CD4-positive, alpha-beta memory T cell (primary cell): ENCODE measurements around the gene TOP2A. TPM values are rescaled to one million over a fixed set of nuclear protein-coding genes. Genes with fewer than 3 reads are reported as not detected.

Experiments used
- CTCF ChIA-PET: fragments of 350-600 bp; sonication (Branson Sonifier 250); formaldehyde crosslinking; loops from one replicate; lab custom pipeline; 2021; ENCODE audit warnings: inconsistent platforms; ENCODE audit not compliant: partially characterized antibody; lab: Charles Lee
- POLR2A ChIA-PET: fragments of 350-600 bp; sonication (Branson Sonifier 250); formaldehyde crosslinking; loops from one replicate; lab custom pipeline; 2021; ENCODE audit not compliant: partially characterized antibody; lab: Charles Lee
- DNase-seq, 5 donors: peaks; one replicate each; pipeline versions ENCODE4 v3.0.0 to v3.0.0-alpha.2; 2020 to 2022; ENCODE audit warnings: mixed read lengths in 1 of 5
- H3K27ac ChIP-seq: one replicate; pipeline ENCODE4 v1.7.0; 2013; ENCODE audit warnings: low read depth, low read length
- H3K27me3 ChIP-seq: 2 replicates; pipeline ENCODE4 v1.7.0; 2013; ENCODE audit warnings: mild to moderate bottlenecking, low read length, moderate library complexity; ENCODE audit not compliant: insufficient read depth
- H3K36me3 ChIP-seq: 2 replicates; pipeline ENCODE4 v1.7.0; 2013; ENCODE audit warnings: mild to moderate bottlenecking, low read length, moderate library complexity; ENCODE audit not compliant: insufficient read depth
- H3K4me1 ChIP-seq: 2 replicates; pipeline ENCODE4 v1.7.0; 2013; ENCODE audit warnings: mild to moderate bottlenecking, low read length, moderate library complexity; ENCODE audit not compliant: insufficient read depth
- H3K4me3 ChIP-seq, 2 donors: one replicate each; pipeline ENCODE4 v1.7.0; 2013; ENCODE audit warnings: low read length in 2 of 2, mild to moderate bottlenecking in 1 of 2
- H3K9me3 ChIP-seq, 2 donors: one replicate each; pipeline ENCODE4 v1.7.0; 2013; ENCODE audit warnings: low read length in 2 of 2, control low read depth in 1 of 2; ENCODE audit not compliant: control insufficient read depth in 1 of 2
- H3K27ac Mint-ChIP-seq, 7 donors: one replicate each; pipeline ENCODE4 v1.8.0; 2020 to 2021; ENCODE audit warnings: mixed read lengths in 7 of 7, mild to moderate bottlenecking in 6 of 7, inconsistent platforms in 3 of 7, moderate library complexity in 3 of 7
- H3K27me3 Mint-ChIP-seq, 2 donors: one replicate each; pipeline ENCODE4 v1.8.0; 2020 to 2021; ENCODE audit warnings: mixed read lengths in 2 of 2
- H3K36me3 Mint-ChIP-seq, 2 donors: one replicate each; pipeline ENCODE4 v1.8.0; 2020 to 2021; ENCODE audit warnings: mixed read lengths in 2 of 2, inconsistent platforms in 1 of 2, mild to moderate bottlenecking in 1 of 2
- H3K4me1 Mint-ChIP-seq, 4 donors: one replicate each; pipeline ENCODE4 v1.8.0; 2020 to 2021; ENCODE audit warnings: mixed read lengths in 4 of 4, mild to moderate bottlenecking in 1 of 4
- H3K4me3 Mint-ChIP-seq, 8 donors: one replicate each; pipeline ENCODE4 v1.8.0; 2020 to 2021; ENCODE audit warnings: mixed read lengths in 8 of 8, mild to moderate bottlenecking in 7 of 8, moderate library complexity in 6 of 8, inconsistent platforms in 3 of 8
- H3K9me3 Mint-ChIP-seq, 8 donors: one replicate each; pipeline ENCODE4 v1.8.0; 2020 to 2021; ENCODE audit warnings: mixed read lengths in 8 of 8, mild to moderate bottlenecking in 5 of 8, inconsistent platforms in 3 of 8, moderate library complexity in 1 of 8
- intact Hi-C: fragments of 100-400 bp; cut with micrococcal nuclease; formaldehyde crosslinking; loops from one replicate; pipeline ENCODE4 v1.15.1; 2023
- polyA plus RNA-seq, 2 donors: library from polyadenylated mRNA; unstranded; fragments of 300-500 nt; fragmentation: Illumina TruSeq; gene quantifications; one replicate each; pipeline ENCODE4 v1.2.3, GENCODE V29; 2021
- total RNA-seq, 2 experiments: library from RNA; stranded (reverse); gene quantifications; one replicate each; pipeline ENCODE4 v1.2.3, GENCODE V29; 2021

The TOP2A gene
- total and polyA plus RNA-seq, 4 experiments from 2014 or later = 0.10 to 1.1 (median 0.30) TPM

DNA sequence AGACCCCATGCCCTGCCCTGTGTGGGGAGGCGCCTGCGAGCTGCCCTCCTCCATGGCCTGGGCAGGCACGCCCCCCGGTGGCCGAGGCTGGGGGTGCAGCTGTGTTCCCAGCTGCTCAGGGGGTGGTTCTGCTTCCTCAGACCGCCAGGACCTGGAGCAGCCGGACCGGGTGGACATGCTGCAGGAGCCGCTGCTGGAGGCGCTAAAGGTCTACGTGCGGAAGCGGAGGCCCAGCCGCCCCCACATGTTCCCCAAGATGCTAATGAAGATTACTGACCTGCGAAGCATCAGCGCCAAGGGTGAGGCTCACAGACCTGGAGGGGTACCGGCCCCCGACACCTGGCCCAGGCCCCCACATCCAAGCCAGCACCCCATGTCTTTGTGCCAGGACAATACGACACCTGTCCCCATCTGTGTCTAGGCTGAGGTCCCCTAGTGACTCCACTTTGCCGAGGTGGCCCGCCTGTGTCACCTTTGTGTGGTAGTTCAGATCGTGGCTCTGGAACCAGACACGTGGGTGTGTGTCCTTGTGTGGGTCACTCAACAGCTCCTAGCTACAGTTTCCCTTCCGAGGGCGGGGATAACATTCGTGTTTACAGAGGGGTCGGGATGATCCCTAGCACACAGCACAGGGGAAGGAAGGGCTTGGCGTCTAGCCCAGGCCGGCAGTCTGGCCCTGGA is 62.4 kb downstream of the TOP2A start:
- no peak overlapping the region for H3K4me3 Mint-ChIP-seq
- POLR2A ChIA-PET = interaction anchor here (0.8 to 29.0 kb wide), 7 partner anchors 10 to 178 kb away, joined by 3 to 1054 read pairs (median 4); partner anchors contain the start of genes RARA and TOP2A
- CTCF ChIA-PET = interaction anchor here (0.7 to 10.0 kb wide), 30 partner anchors 11 to 203 kb away, joined by 3 to 573 read pairs (median 7); partner anchors contain the start of genes RARA and TOP2A

DNA sequence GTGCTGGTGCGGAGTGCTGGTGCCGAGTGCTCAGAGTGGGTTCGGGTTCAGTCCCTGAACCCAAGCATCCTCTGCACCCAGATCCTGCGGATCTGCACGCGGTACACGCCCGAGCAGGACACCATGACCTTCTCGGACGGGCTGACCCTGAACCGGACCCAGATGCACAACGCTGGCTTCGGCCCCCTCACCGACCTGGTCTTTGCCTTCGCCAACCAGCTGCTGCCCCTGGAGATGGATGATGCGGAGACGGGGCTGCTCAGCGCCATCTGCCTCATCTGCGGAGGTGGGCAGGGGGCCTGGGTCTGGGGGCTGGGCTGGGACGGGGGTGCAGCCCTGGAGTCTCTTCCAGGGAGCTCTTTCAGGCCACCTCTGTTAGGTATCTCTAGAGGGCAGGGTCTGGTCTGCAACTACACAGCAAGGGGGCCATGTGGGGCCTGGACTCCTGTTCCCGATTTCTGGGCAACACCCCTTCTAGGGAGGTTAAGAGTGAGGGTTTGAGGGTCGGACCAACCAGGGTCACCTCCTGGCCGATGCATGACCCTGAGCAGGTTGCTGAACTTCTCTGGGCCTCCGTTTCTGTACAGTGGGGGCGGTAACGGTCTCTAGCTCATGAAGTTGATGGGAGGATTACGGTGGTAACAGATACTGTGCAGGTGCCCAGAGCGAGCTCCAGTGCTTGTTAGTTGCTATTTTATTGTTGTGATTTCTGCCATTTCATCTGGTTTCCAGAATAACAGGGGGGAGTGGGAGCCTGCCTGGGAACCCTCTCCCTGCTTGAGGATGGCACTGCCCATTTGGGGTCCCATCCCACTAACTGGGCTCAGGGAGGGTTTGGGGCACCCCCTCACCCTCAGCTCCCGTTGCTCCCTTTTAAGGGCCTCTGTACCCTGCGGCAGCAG is 63.2 kb downstream of the TOP2A start:
- no peaks in the 10 kb centered on the region for H3K9me3 ChIP-seq
- no peak overlapping the region for H3K4me3 ChIP-seq
- ChIA-PET CTCF (interaction anchor here (0.7 to 10.0 kb wide), 31 partner anchors 10 to 204 kb away, joined by 3 to 573 read pairs (median 6); partner anchors contain the start of genes RARA and TOP2A), POLR2A (interaction anchor here (0.8 to 29.0 kb wide), 7 partner anchors 9 to 179 kb away, joined by 3 to 1054 read pairs (median 4); partner anchors contain the start of genes RARA and TOP2A)
- H3K36me3 ChIP-seq = peaks cover 44% of the 10 kb centered on the region
- no peaks in the 10 kb centered on the region for H3K27me3 ChIP-seq
- intact Hi-C loops = loop anchor here (1.0 to 5.0 kb wide), 3 partner anchors 43 to 268 kb away; no protein-coding TSS in a partner anchor
- Mint-ChIP-seq H3K27ac (peak overlapping the region in 6 of 7 donors; percentile 29 to 74 (median 60)), H3K4me1 (peaks cover 11 to 33% (median 14%) of the 10 kb centered on the region in 4 donors), H3K36me3 (peaks cover 9 to 42% of the 10 kb centered on the region in 2 donors), H3K4me3 (no peak overlapping the region), H3K27me3 (no peaks in the 10 kb centered on the region), H3K9me3 (no peaks in the 10 kb centered on the region)
- peaks cover 9% of the 10 kb centered on the region for H3K4me1 ChIP-seq
- DNase-seq = no peak
- H3K27ac ChIP-seq = no peak overlapping the region

More for the DNA sequence above, 62.4 kb downstream of the TOP2A start:
- H3K27me3 ChIP-seq = no peaks in the 10 kb centered on the region
- no peaks in the 10 kb centered on the region for H3K9me3 ChIP-seq
- peaks cover 9% of the 10 kb centered on the region for H3K4me1 ChIP-seq
- intact Hi-C loops = loop anchor here (1.0 to 5.0 kb wide), 3 partner anchors 42 to 267 kb away; no protein-coding TSS in a partner anchor
- H3K36me3 ChIP-seq = peaks cover 36% of the 10 kb centered on the region
- peak; percentile 70 to 81 (median 71) for DNase-seq
- H3K4me3 ChIP-seq = no peak overlapping the region
- Mint-ChIP-seq H3K36me3 (peaks cover 9 to 34% of the 10 kb centered on the region in 2 donors), H3K27me3 (no peaks in the 10 kb centered on the region), H3K27ac (peak overlapping the region in 6 of 7 donors; percentile 29 to 86 (median 46)), H3K4me1 (peaks cover 11 to 25% (median 12%) of the 10 kb centered on the region in 4 donors), H3K9me3 (no peaks in the 10 kb centered on the region)
- no peak overlapping the region for H3K27ac ChIP-seq

DNA sequence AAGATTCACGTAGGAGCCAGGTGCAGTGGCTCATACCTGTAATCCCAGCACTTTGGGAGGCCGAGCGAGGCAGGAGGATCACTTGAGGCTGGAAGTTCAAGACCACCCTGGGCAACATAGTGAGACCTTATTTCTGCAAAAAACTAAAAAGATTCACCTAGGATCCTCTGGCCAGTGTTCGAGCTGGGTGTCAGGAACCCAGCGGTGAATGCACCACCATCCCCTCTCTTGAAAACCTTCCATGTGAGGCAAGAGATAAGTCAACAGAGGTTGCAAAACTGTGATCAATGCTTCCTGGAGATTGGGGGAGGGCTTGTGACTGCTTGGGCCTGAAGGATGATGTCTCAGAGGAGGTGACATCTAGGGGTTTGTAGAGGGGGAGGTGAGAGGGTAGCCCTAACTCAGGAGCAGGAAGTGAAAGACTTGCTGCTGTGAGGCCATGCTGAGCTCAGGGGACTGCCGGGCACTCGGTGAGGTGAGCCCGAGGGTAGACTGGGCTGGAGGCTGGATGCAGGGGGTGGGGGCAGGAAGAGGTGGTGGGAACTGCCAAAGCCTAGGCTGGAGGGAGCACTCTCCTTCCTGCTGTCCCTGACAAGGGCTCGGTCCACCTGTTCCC is 64.8 kb downstream of the TOP2A start:
- Mint-ChIP-seq H3K4me3 (no peak overlapping the region), H3K27ac (peak overlapping the region; percentile 26 to 89 (median 70)), H3K9me3 (no peaks in the 10 kb centered on the region), H3K36me3 (peaks cover 14 to 51% of the 10 kb centered on the region in 2 donors), H3K4me1 (peaks cover 10 to 41% (median 18%) of the 10 kb centered on the region in 4 donors), H3K27me3 (no peaks in the 10 kb centered on the region)
- H3K9me3 ChIP-seq = no peaks in the 10 kb centered on the region
- H3K27ac ChIP-seq = no peak overlapping the region
- intact Hi-C loops = no loop called here
- H3K36me3 ChIP-seq = peaks cover 58% of the 10 kb centered on the region
- no peak for DNase-seq
- no peak overlapping the region for H3K4me3 ChIP-seq
- ChIA-PET POLR2A (interaction anchor here (1.1 to 29.0 kb wide), 3 partner anchors 10 to 65 kb away, joined by 3 to 1054 read pairs (median 6); partner anchors contain the start of genes RARA and TOP2A), CTCF (interaction anchor here (0.9 to 10.0 kb wide), 8 partner anchors 8 to 1310 kb away, joined by 3 to 573 read pairs (median 8); partner anchors contain the start of gene RARA)
- no peaks in the 10 kb centered on the region for H3K27me3 ChIP-seq
- H3K4me1 ChIP-seq = peaks cover 6% of the 10 kb centered on the region

DNA sequence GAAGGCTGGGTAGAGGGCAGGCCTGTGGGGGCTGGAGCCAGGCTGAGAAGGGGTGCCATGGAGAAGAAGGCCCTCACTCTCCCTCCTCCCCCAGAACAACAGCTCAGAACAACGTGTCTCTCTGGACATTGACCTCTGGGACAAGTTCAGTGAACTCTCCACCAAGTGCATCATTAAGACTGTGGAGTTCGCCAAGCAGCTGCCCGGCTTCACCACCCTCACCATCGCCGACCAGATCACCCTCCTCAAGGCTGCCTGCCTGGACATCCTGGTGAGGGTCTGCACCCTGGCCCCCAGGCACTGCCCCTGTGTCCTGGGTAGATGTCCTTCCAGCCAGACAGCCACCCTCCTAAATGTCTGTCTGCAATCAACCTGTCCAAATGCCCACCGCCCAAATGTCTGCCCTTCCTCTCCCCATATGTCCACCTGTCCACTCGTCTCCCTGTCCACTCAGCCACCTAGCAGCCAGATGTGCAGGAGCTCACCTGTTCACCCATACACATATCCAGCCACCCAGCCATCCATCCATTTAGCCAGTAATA is 65.4 kb downstream of the TOP2A start:
- H3K4me3 ChIP-seq = no peak overlapping the region
- CTCF ChIA-PET = interaction anchor here (1.1 to 10.0 kb wide), 7 partner anchors 9 to 263 kb away, joined by 3 to 573 read pairs (median 7); partner anchors contain the start of gene RARA
- H3K27ac ChIP-seq = no peak overlapping the region
- no peak for DNase-seq
- POLR2A ChIA-PET = interaction anchor here (1.1 to 29.0 kb wide), 5 partner anchors 9 to 209 kb away, joined by 3 to 1054 read pairs (median 5); partner anchors contain the start of genes RARA and TOP2A
- H3K9me3 ChIP-seq = no peaks in the 10 kb centered on the region
- peaks cover 12% of the 10 kb centered on the region for H3K4me1 ChIP-seq
- Mint-ChIP-seq H3K4me1 (peaks cover 10 to 47% (median 21%) of the 10 kb centered on the region in 4 donors), H3K36me3 (peaks cover 14 to 51% of the 10 kb centered on the region in 2 donors), H3K27me3 (no peaks in the 10 kb centered on the region), H3K27ac (peak overlapping the region; percentile 4 to 89 (median 70)), H3K4me3 (no peak overlapping the region), H3K9me3 (no peaks in the 10 kb centered on the region)
- peaks cover 58% of the 10 kb centered on the region for H3K36me3 ChIP-seq
- H3K27me3 ChIP-seq = no peaks in the 10 kb centered on the region
- intact Hi-C loops = no loop called here

DNA sequence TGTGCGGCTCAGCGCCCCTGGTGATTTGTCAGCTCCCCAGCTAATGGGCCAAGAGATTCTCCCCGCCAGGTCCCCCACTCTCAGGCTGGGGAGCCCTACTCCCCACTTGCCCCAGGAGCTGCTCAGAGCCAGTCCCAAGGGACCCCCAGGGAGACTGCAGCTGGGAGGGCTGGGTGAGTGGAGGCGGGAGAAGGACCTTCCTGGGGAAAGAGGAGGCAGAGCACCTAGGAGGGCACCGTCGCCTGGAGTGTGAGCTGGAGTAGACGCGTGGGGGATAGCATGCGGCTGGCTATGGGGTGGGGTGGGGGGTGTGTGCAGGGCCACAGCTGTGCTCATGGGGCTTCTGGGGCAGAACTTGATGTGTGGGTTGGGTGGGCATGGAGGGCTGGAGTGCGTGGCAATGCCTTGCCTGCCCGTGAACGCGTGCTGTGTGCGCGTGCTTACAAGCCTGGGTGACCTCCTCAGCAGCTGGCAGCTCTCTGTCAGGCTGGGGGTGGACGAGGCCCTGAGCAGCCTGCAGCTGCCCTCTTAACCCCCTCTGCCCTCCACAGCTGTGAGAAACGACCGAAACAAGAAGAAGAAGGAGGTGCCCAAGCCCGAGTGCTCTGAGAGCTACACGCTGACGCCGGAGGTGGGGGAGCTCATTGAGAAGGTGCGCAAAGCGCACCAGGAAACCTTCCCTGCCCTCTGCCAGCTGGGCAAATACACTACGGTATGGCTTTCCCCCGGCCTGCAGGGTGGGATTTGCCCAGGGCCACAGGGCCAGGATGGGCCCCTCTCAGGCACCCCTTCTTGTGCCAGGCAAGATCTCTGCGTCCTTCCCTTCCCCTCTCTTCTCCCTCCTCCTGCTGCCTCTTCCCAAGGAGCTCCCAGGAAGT is 66.1 kb downstream of the TOP2A start:
- ChIA-PET CTCF (interaction anchor here (1.1 to 10.0 kb wide), 7 partner anchors 10 to 264 kb away, joined by 3 to 573 read pairs (median 7); partner anchors contain the start of gene RARA), POLR2A (interaction anchor here (1.1 to 29.0 kb wide), 5 partner anchors 9 to 210 kb away, joined by 3 to 1054 read pairs (median 5); partner anchors contain the start of genes RARA and TOP2A)
- peaks cover 14 to 54% (median 27%) of the 10 kb centered on the region in 4 donors for H3K4me1 Mint-ChIP-seq
- intact Hi-C loops = no loop called here
- H3K9me3 Mint-ChIP-seq = no peaks in the 10 kb centered on the region
- Histone ChIP-seq H3K27ac (no peak overlapping the region), H3K9me3 (no peaks in the 10 kb centered on the region), H3K4me3 (no peak overlapping the region), H3K27me3 (no peaks in the 10 kb centered on the region), H3K36me3 (peaks cover 58% of the 10 kb centered on the region), H3K4me1 (peaks cover 19% of the 10 kb centered on the region)
- H3K4me3 Mint-ChIP-seq = peak overlapping the region in 1 of 8 donors; percentile 31
- peaks cover 14 to 52% of the 10 kb centered on the region in 2 donors for H3K36me3 Mint-ChIP-seq
- H3K27me3 Mint-ChIP-seq = no peaks in the 10 kb centered on the region
- H3K27ac Mint-ChIP-seq = peak overlapping the region in 4 of 7 donors; percentile 58 to 67 (median 61)
- no peak for DNase-seq
